ENCODE measurements around the gene GPAT2.
"Not testable (repeated sequence)": the region's sequence is repeated elsewhere in the genome, so short reads cannot be mapped to it uniquely, and the experiment has no call there.

Gene GPAT2

GRCh38 chr2:96071087-96071976 is 36.6 kb upstream of the GPAT2 start:
- not testable (repeated sequence) for H3K9ac ChIP-seq (ENCODE audit: low read length); H3K9me3 ChIP-seq (ENCODE audit: control insufficient read depth, low read depth, low read length); H3K4me3 ChIP-seq (ENCODE audit: low read length); H3K36me3 ChIP-seq (ENCODE audit: control insufficient read depth, low read depth, low read length); H3K27me3 ChIP-seq (ENCODE audit: control insufficient read depth, insufficient read depth, low read length); H3K27ac ChIP-seq (ENCODE audit: low read length); H3K4me1 ChIP-seq (ENCODE audit: control insufficient read depth, low read depth, low read length)

GRCh38 chr2:96070351-96070750 is 35.6 kb upstream of the GPAT2 start:
- H3K36me3 ChIP-seq (ENCODE audit: control insufficient read depth, low read depth, low read length); H3K4me3 ChIP-seq (ENCODE audit: low read length); H3K9me3 ChIP-seq (ENCODE audit: control insufficient read depth, low read depth, low read length); H3K4me1 ChIP-seq (ENCODE audit: control insufficient read depth, low read depth, low read length); H3K9ac ChIP-seq (ENCODE audit: low read length); H3K27ac ChIP-seq (ENCODE audit: low read length); H3K27me3 ChIP-seq (ENCODE audit: control insufficient read depth, insufficient read depth, low read length): not testable (repeated sequence)

- not testable (repeated sequence) for H3K9me3 ChIP-seq (ENCODE audit: control insufficient read depth, low read depth, low read length); H3K4me1 ChIP-seq (ENCODE audit: control insufficient read depth, low read depth, low read length); H3K9ac ChIP-seq (ENCODE audit: low read length); H3K4me3 ChIP-seq (ENCODE audit: low read length); H3K27ac ChIP-seq (ENCODE audit: low read length); H3K36me3 ChIP-seq (ENCODE audit: control insufficient read depth, low read depth, low read length); H3K27me3 ChIP-seq (ENCODE audit: control insufficient read depth, insufficient read depth, low read length)
Observed at GRCh38 chr2:96069878-96070277, 35.2 kb upstream of the GPAT2 start.

- H3K27ac ChIP-seq (ENCODE audit: low read length); H3K4me1 ChIP-seq (ENCODE audit: control insufficient read depth, low read depth, low read length); H3K9me3 ChIP-seq (ENCODE audit: control insufficient read depth, low read depth, low read length); H3K36me3 ChIP-seq (ENCODE audit: control insufficient read depth, low read depth, low read length); H3K9ac ChIP-seq (ENCODE audit: low read length); H3K27me3 ChIP-seq (ENCODE audit: control insufficient read depth, insufficient read depth, low read length); H3K4me3 ChIP-seq (ENCODE audit: low read length): not testable (repeated sequence)
Observed at GRCh38 chr2:96067902-96068581, 33.3 kb upstream of the GPAT2 start.

- not testable (repeated sequence) for H3K27ac ChIP-seq (ENCODE audit: low read length); H3K9me3 ChIP-seq (ENCODE audit: control insufficient read depth, low read depth, low read length); H3K4me1 ChIP-seq (ENCODE audit: control insufficient read depth, low read depth, low read length); H3K36me3 ChIP-seq (ENCODE audit: control insufficient read depth, low read depth, low read length); H3K4me3 ChIP-seq (ENCODE audit: low read length); H3K27me3 ChIP-seq (ENCODE audit: control insufficient read depth, insufficient read depth, low read length); H3K9ac ChIP-seq (ENCODE audit: low read length)
Observed at GRCh38 chr2:96067098-96067660, 32.5 kb upstream of the GPAT2 start.

GRCh38 chr2:96066511-96066910 is 31.8 kb upstream of the GPAT2 start:
- H3K4me3 ChIP-seq (ENCODE audit: low read length); H3K9ac ChIP-seq (ENCODE audit: low read length); H3K9me3 ChIP-seq (ENCODE audit: control insufficient read depth, low read depth, low read length); H3K36me3 ChIP-seq (ENCODE audit: control insufficient read depth, low read depth, low read length); H3K27ac ChIP-seq (ENCODE audit: low read length); H3K4me1 ChIP-seq (ENCODE audit: control insufficient read depth, low read depth, low read length); H3K27me3 ChIP-seq (ENCODE audit: control insufficient read depth, insufficient read depth, low read length): not testable (repeated sequence)

- not testable (repeated sequence) for H3K27me3 ChIP-seq (ENCODE audit: control insufficient read depth, insufficient read depth, low read length); H3K4me1 ChIP-seq (ENCODE audit: control insufficient read depth, low read depth, low read length); H3K9me3 ChIP-seq (ENCODE audit: control insufficient read depth, low read depth, low read length); H3K36me3 ChIP-seq (ENCODE audit: control insufficient read depth, low read depth, low read length); H3K4me3 ChIP-seq (ENCODE audit: low read length); H3K9ac ChIP-seq (ENCODE audit: low read length); H3K27ac ChIP-seq (ENCODE audit: low read length)
Observed at GRCh38 chr2:96065954-96066353, 31.2 kb upstream of the GPAT2 start.

GRCh38 chr2:96065381-96065930 is 30.7 kb upstream of the GPAT2 start:
- H3K4me1 ChIP-seq (ENCODE audit: control insufficient read depth, low read depth, low read length), result no peaks in the 10 kb centered on the region
- no peak overlapping the region for H3K4me3 ChIP-seq (ENCODE audit: low read length)
- H3K36me3 ChIP-seq (ENCODE audit: control insufficient read depth, low read depth, low read length), result no peaks in the 10 kb centered on the region
- H3K27ac ChIP-seq (ENCODE audit: low read length), result no peak overlapping the region
- H3K9me3 ChIP-seq (ENCODE audit: control insufficient read depth, low read depth, low read length), result no peaks in the 10 kb centered on the region
- no peak overlapping the region for H3K9ac ChIP-seq (ENCODE audit: low read length)
- H3K27me3 ChIP-seq (ENCODE audit: control insufficient read depth, insufficient read depth, low read length), result no peaks in the 10 kb centered on the region

- not testable (repeated sequence) for H3K9ac ChIP-seq (ENCODE audit: low read length); H3K36me3 ChIP-seq (ENCODE audit: control insufficient read depth, low read depth, low read length); H3K27me3 ChIP-seq (ENCODE audit: control insufficient read depth, insufficient read depth, low read length); H3K4me3 ChIP-seq (ENCODE audit: low read length); H3K9me3 ChIP-seq (ENCODE audit: control insufficient read depth, low read depth, low read length); H3K4me1 ChIP-seq (ENCODE audit: control insufficient read depth, low read depth, low read length); H3K27ac ChIP-seq (ENCODE audit: low read length)
Observed at GRCh38 chr2:96064760-96065159, 30.0 kb upstream of the GPAT2 start.

- not testable (repeated sequence) for H3K9ac ChIP-seq (ENCODE audit: low read length)
Observed at GRCh38 chr2:96064047-96064675, 29.4 kb upstream of the GPAT2 start.

GRCh38 chr2:96063116-96063899 is 28.6 kb upstream of the GPAT2 start:
- not testable (repeated sequence) for H3K27me3 ChIP-seq (ENCODE audit: control insufficient read depth, insufficient read depth, low read length); H3K4me1 ChIP-seq (ENCODE audit: control insufficient read depth, low read depth, low read length); H3K9me3 ChIP-seq (ENCODE audit: control insufficient read depth, low read depth, low read length); H3K36me3 ChIP-seq (ENCODE audit: control insufficient read depth, low read depth, low read length); H3K9ac ChIP-seq (ENCODE audit: low read length); H3K4me3 ChIP-seq (ENCODE audit: low read length); H3K27ac ChIP-seq (ENCODE audit: low read length)

More at GRCh38 chr2:96064047-96064675, 29.4 kb upstream of the GPAT2 start:
- H3K27me3 ChIP-seq (ENCODE audit: control insufficient read depth, insufficient read depth, low read length); H3K4me1 ChIP-seq (ENCODE audit: control insufficient read depth, low read depth, low read length); H3K9me3 ChIP-seq (ENCODE audit: control insufficient read depth, low read depth, low read length); H3K36me3 ChIP-seq (ENCODE audit: control insufficient read depth, low read depth, low read length); H3K4me3 ChIP-seq (ENCODE audit: low read length); H3K27ac ChIP-seq (ENCODE audit: low read length): not testable (repeated sequence)
